ENCODE results near the gene PRMT1.

The PRMT1 gene

DNA sequence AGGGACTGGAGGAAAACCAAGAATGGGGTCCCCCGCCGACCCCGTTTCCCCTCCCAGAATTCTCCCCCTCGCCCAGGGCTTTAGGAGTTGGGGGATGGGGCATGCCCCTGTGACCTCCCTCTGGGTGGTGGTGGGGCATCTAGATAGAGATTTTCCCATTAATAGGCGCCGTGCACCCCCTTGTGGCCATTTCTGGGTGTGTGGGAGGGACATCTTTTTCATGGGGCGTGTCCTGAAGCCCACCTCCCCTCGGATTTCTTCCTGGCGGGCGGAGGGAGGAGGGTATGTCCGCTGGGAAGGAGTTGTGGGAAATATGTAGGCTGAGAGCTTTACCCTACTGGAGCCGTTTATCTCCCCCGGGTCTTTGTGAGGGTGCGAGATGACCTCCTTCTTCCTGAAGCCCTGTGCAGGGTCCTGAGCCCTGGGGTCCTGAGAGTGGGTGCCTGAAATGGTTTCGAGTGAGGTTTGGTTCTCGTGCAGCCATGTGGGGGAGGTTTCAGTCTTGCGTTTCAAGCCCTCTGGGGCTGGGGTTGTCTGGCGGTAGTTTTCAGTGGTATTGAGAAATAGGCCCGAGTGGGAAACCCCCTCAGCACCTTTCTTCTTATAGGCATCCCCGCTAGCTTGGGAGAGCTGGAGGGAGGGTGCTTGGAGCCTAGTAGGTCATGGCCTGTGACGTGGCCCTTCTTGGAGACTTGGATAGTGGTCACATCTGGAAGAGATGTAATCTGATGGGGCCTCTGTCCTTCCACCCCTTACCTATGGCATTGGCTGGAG lies 1.0 kb downstream of the PRMT1 start:
- DNase-seq (ENCODE audit: insufficient read length) (no peak), FAIRE-seq (peak; percentile 76)
- TF ChIP-seq TAF1 (IDR thresholded peaks at IDR 0.05; ENCODE audit: borderline replicate concordance, low read depth, low read length) = no peak
- peak; percentile 49; the same call in 1 of the 2 replicates for TF ChIP-seq POLR2AphosphoS5 (IDR thresholded peaks at IDR 0.05; ENCODE audit: low read depth, low read length)
- no peak for TF ChIP-seq POLR2A (IDR thresholded peaks at IDR 0.05; ENCODE audit: low read depth, low read length)

DNA sequence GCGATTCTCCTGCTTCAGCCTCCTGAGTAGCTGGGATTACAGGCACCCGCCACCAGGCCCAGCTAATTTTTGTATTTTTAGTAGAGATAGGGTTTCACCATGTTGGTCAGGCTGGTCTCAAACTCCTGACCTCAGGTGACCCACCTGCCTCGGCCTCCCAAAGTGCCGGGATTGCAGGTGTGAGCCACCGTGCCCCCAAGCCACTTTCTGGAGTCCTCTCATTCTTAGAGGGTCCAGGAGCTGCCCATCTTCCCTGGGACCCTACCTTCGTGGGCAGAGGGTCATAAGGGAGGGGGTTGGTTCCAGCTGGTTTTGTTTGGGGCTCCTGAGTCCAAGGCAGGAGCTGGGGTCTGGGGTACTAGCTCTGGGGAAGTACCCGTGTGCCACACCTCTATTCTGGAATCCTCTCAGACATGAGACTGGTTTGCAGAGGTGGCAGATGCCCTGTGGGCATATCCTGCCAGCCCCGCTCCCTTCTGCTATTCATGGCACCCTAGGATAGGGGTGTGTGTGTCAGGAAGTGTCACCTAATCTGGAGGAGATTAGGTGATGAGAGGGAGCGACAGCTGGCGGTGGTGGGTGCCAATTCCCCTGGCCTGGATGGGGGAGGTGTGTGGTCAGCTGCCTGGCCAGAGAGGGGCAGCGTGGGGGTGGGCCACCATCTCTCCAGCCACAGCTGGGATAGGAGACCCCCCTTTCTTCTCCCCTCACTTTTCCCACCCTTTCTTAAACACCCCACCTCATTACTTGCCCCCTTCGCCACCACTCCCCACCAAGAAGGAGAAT lies 2.1 kb downstream of the PRMT1 start:
- FAIRE-seq = no peak
- TF ChIP-seq TAF1 (IDR thresholded peaks at IDR 0.05; ENCODE audit: borderline replicate concordance, low read depth, low read length) (no peak), POLR2A (IDR thresholded peaks at IDR 0.05; ENCODE audit: low read depth, low read length) (no peak), POLR2AphosphoS5 (IDR thresholded peaks at IDR 0.05; ENCODE audit: low read depth, low read length) (no peak)
- DNase-seq (ENCODE audit: insufficient read length) = no peak

DNA sequence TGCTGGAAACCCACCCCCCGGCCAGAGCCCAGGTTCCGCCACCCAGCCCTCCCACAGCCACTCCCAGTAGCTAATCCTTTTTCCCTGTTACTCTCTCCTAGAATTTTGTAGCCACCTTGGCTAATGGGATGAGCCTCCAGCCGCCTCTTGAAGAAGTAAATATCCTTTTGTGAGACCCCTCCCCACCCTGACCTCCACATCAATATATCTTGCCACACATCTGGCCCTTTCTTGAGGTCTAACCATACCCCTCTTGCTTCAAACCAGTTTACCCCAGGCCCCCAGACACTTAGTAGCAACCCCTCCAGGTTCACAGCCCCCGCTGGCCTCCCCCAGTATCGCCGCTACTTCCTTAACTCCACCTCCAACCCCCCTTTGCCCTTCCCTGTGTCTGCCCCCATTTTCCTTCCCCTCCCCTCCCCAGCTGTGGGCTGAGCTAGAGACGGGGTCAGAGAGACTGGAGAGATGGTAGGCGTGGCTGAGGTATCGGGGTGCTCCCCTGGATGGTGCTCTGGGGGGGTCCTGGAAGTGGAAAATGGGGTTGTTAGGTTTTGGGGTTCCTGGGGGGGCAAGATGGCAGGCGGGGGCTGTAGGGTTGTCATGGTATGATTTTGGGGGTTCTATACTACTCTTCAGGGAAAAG lies 2.8 kb downstream of the PRMT1 start:
- no peak for FAIRE-seq
- TF ChIP-seq POLR2AphosphoS5 (IDR thresholded peaks at IDR 0.05; ENCODE audit: low read depth, low read length) = no peak
- no peak for TF ChIP-seq POLR2A (IDR thresholded peaks at IDR 0.05; ENCODE audit: low read depth, low read length)
- TF ChIP-seq TAF1 (IDR thresholded peaks at IDR 0.05; ENCODE audit: borderline replicate concordance, low read depth, low read length) = no peak
- DNase-seq (ENCODE audit: insufficient read length) = no peak

DNA sequence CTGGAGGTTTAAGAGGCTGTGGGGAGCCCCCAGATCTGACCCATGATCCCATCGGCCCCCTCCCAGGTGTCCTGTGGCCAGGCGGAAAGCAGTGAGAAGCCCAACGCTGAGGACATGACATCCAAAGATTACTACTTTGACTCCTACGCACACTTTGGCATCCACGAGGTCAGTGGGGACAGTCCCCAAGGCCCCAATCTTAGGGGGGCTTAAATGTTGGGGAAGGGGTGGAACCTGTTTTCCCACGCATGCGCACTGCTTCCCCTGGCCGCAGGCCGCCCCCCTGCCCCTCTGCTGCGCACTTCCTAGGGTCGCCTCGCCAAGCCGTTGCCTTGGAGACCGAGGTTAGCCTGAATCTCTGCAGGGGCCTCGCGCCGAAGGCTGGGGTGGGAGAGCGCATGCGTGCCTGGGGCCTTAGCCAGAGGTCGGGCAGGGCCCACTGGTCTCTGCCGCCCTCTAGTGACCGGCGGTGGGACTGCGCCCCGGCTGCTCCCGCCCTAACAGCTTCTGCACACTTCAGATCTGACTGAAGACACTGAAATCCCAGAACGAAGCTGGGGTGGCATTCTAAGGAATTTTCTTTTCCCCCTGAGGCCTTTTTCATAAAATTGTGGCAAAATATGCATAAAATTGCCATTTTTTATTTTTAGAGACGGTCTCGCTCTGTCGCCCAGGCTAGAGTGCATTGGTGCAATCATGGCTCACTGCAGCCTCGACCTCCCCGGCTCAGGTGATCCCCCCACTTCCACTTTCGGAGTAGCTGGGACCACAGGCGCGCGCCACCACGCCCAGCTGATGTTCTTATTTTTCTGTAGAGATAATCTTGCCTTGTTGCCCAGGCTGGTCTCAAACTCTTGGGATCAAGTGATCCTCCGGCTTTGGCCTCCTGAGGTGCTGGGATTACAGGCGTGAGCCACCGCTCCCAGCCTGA lies 3.6 kb downstream of the PRMT1 start:
- peak; percentile 98 for FAIRE-seq
- peak; percentile 94 for DNase-seq (ENCODE audit: insufficient read length)
- no peak for TF ChIP-seq POLR2A (IDR thresholded peaks at IDR 0.05; ENCODE audit: low read depth, low read length)
- no peak for TF ChIP-seq POLR2AphosphoS5 (IDR thresholded peaks at IDR 0.05; ENCODE audit: low read depth, low read length)
- no peak for TF ChIP-seq TAF1 (IDR thresholded peaks at IDR 0.05; ENCODE audit: borderline replicate concordance, low read depth, low read length)

DNA sequence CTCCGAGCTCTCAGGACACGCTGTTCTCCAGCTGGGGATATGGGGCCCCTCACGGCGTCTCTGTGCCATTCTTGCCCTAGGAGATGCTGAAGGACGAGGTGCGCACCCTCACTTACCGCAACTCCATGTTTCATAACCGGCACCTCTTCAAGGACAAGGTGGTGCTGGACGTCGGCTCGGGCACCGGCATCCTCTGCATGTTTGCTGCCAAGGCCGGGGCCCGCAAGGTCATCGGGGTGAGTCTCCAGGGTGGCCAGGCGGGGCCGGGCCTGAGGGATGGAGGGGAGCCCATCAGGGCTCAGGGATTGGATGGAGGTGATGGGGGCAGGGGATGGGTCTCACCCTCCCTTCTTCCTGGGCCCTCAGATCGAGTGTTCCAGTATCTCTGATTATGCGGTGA lies 4.8 kb downstream of the PRMT1 start:
- DNase-seq (ENCODE audit: insufficient read length) (no peak), FAIRE-seq (no peak)
- TF ChIP-seq POLR2A (IDR thresholded peaks at IDR 0.05; ENCODE audit: low read depth, low read length) (no peak), POLR2AphosphoS5 (IDR thresholded peaks at IDR 0.05; ENCODE audit: low read depth, low read length) (no peak), TAF1 (IDR thresholded peaks at IDR 0.05; ENCODE audit: borderline replicate concordance, low read depth, low read length) (no peak)

DNA sequence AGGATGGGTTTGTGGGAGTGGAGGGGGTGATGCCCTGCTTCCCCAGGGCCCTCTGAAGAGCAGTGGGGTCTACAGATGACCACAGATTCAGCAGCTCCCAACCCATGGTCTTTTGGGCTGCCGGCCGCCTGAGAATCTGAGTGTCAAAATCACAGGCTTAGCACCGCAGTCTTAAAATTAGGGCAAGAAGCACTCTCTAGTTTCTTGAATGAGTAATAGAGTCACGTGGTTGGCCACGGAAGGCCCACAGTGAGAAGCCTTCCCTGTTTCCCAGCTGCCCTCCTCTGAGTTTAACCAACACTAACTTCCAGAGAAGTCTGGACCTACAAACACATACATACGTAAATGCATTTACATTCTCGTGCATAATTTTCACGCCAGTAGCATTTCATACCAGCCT lies 5.2 kb downstream of the PRMT1 start:
- no peak for DNase-seq (ENCODE audit: insufficient read length)
- 0 out of 2 replicates have a peak, but pooled peaks have one; percentile 27 for TF ChIP-seq POLR2A (IDR thresholded peaks at IDR 0.05; ENCODE audit: low read depth, low read length)
- TF ChIP-seq TAF1 (IDR thresholded peaks at IDR 0.05; ENCODE audit: borderline replicate concordance, low read depth, low read length) = no peak

DNA sequence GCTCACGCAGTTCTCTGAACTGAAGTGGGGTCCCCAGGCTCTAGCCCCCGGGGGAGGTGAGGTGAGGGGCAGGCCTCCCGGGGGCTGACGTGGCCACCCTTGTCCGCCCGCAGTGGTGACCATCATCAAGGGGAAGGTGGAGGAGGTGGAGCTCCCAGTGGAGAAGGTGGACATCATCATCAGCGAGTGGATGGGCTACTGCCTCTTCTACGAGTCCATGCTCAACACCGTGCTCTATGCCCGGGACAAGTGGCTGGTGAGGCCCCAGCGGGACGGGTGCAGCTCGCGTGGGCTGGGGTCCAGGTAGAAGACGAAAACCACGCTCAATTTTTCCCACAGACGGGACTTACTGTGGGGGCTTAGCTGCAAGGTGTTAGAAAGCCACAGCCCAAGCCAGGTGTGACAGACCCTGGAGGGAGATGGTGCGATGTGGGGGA lies 6.8 kb downstream of the PRMT1 start:
- DNase-seq (ENCODE audit: insufficient read length) (no peak), FAIRE-seq (no peak)
- TF ChIP-seq POLR2A (IDR thresholded peaks at IDR 0.05; ENCODE audit: low read depth, low read length) (no peak; the same call in 1 of the 2 replicates), POLR2AphosphoS5 (IDR thresholded peaks at IDR 0.05; ENCODE audit: low read depth, low read length) (no peak), TAF1 (IDR thresholded peaks at IDR 0.05; ENCODE audit: borderline replicate concordance, low read depth, low read length) (no peak)

More for the DNA sequence above, 5.2 kb downstream of the PRMT1 start:
- FAIRE-seq = no peak

DNA sequence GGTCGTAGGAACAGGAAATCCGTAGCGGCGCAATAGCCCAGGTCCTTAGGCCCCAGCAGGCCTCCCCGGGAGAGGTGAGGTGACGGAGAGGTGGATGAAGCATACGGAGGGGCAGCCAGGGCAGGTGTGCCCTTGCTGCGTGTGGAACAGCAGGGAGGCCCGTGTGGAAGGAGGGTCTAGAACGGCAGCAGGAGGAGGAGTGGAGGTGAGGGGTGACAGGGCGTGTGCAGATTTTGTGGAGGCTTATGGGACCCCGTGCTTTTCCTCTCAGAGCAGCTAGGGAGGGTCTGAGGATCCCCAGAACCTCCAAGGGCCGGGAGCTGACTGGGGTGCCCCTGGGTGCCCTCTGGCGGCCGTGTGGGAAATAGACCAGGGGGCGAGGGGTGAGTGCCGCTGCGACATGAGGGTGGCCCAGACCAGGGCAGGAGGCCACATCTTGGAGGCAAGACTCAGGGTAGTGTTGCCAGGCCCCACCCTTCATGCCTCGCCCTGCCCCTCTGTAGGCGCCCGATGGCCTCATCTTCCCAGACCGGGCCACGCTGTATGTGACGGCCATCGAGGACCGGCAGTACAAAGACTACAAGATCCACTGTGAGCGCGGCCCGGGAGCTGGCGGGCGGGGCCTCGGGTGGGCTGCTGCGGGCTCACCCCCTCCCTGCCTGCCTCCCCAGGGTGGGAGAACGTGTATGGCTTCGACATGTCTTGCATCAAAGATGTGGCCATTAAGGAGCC lies 7.3 kb downstream of the PRMT1 start:
- peak; percentile 64 for DNase-seq (ENCODE audit: insufficient read length)
- TF ChIP-seq POLR2AphosphoS5 (IDR thresholded peaks at IDR 0.05; ENCODE audit: low read depth, low read length) = peak; percentile 87
- TF ChIP-seq TAF1 (IDR thresholded peaks at IDR 0.05; ENCODE audit: borderline replicate concordance, low read depth, low read length) = no peak
- peak; percentile 69; the same call in 1 of the 2 replicates for TF ChIP-seq POLR2A (IDR thresholded peaks at IDR 0.05; ENCODE audit: low read depth, low read length)
- no peak for FAIRE-seq

DNA sequence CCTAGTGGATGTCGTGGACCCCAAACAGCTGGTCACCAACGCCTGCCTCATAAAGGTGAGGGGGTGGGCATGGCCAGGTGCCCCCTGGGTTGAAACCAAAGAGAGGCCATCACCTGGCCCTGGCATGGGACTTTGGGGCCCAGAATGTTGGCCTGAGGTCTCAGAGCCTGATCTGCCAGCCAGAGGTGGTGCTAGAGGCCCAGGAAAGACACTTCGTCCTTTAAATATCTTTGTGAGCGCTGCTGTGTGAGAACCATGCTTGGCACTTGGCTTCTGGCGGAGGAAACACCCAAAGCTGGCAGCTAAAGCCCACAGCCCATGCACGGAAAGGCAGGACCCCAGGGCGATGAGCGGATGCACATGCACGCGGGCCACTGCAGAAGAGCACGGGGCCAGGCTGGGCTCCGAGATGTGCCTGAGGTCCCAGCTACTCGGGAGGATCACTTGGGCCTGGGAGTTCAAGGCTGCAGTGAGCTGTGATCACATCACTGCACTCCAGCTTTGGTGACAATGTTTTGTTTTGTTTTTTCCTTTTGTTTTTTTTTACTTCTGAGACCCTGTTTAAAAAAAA lies 8.0 kb downstream of the PRMT1 start:
- DNase-seq (ENCODE audit: insufficient read length) (no peak), FAIRE-seq (no peak)
- TF ChIP-seq POLR2AphosphoS5 (IDR thresholded peaks at IDR 0.05; ENCODE audit: low read depth, low read length) (no peak), TAF1 (IDR thresholded peaks at IDR 0.05; ENCODE audit: borderline replicate concordance, low read depth, low read length) (no peak), POLR2A (IDR thresholded peaks at IDR 0.05; ENCODE audit: low read depth, low read length) (no peak)
